IPS-11a (cell line): Measurements from ENCODE around the gene ANXA3.
"Not testable (repeated sequence)": the region's sequence is repeated elsewhere in the genome, so short reads cannot be mapped to it uniquely, and the experiment has no call there.

Experiments used
- H3K4me3 ChIP-seq: one replicate; pipeline ENCODE4 v1.5.1; 2013; ENCODE audit warnings: low read depth, low read length, control low read depth

The ANXA3 gene

GRCh38 chr4:78551420-78552351 is at the start of gene ANXA3:
Gene ANXA3, plus strand, starts transcription at chr4:78551770. Its CDS starts 2,704 bp downstream, at chr4:78554474.
- peak within 1 kb of the TSS; percentile 53 for H3K4me3 ChIP-seq

GRCh38 chr4:78506260-78506659 is 45.3 kb upstream of the ANXA3 start:
- H3K4me3 ChIP-seq, result not testable (repeated sequence)

GRCh38 chr4:78509043-78509442 is 42.5 kb upstream of the ANXA3 start:
- no peak overlapping the region for H3K4me3 ChIP-seq

GRCh38 chr4:78510108-78510507 is 41.5 kb upstream of the ANXA3 start:
- no peak overlapping the region for H3K4me3 ChIP-seq

- no peak overlapping the region for H3K4me3 ChIP-seq
Measured at GRCh38 chr4:78510681-78511080, 40.9 kb upstream of the ANXA3 start.

GRCh38 chr4:78512357-78512920 is 39.1 kb upstream of the ANXA3 start:
- no peak overlapping the region for H3K4me3 ChIP-seq

- H3K4me3 ChIP-seq, result no peak overlapping the region
Measured at GRCh38 chr4:78513411-78513975, 38.1 kb upstream of the ANXA3 start.

GRCh38 chr4:78517050-78517652 is 34.4 kb upstream of the ANXA3 start:
- H3K4me3 ChIP-seq, result no peak overlapping the region

- H3K4me3 ChIP-seq, result no peak overlapping the region
Measured at GRCh38 chr4:78518561-78518960, 33.0 kb upstream of the ANXA3 start.

GRCh38 chr4:78519962-78520361 is 31.6 kb upstream of the ANXA3 start:
- H3K4me3 ChIP-seq, result no peak overlapping the region

GRCh38 chr4:78520808-78521226 is 30.8 kb upstream of the ANXA3 start:
- no peak overlapping the region for H3K4me3 ChIP-seq

- H3K4me3 ChIP-seq, result no peak overlapping the region
Measured at GRCh38 chr4:78524009-78524408, 27.6 kb upstream of the ANXA3 start.

GRCh38 chr4:78525559-78525958 is 26.0 kb upstream of the ANXA3 start:
- H3K4me3 ChIP-seq, result no peak overlapping the region

- H3K4me3 ChIP-seq, result no peak overlapping the region
Measured at GRCh38 chr4:78527103-78527502, 24.5 kb upstream of the ANXA3 start.

GRCh38 chr4:78527555-78527954 is 24.0 kb upstream of the ANXA3 start:
- H3K4me3 ChIP-seq, result no peak overlapping the region

GRCh38 chr4:78528327-78528726 is 23.2 kb upstream of the ANXA3 start:
- no peak overlapping the region for H3K4me3 ChIP-seq

- no peak overlapping the region for H3K4me3 ChIP-seq
Measured at GRCh38 chr4:78529569-78530209, 21.9 kb upstream of the ANXA3 start.

- H3K4me3 ChIP-seq, result no peak overlapping the region
Measured at GRCh38 chr4:78532046-78532445, 19.5 kb upstream of the ANXA3 start.

- H3K4me3 ChIP-seq, result no peak overlapping the region
Measured at GRCh38 chr4:78533854-78534253, 17.7 kb upstream of the ANXA3 start.

- no peak overlapping the region for H3K4me3 ChIP-seq
Measured at GRCh38 chr4:78534286-78534955, 17.1 kb upstream of the ANXA3 start.

GRCh38 chr4:78542373-78542772 is 9.2 kb upstream of the ANXA3 start:
- no peak overlapping the region for H3K4me3 ChIP-seq
